Measurements from ENCODE around the gene MACROD2.

The MACROD2 gene

DNA sequence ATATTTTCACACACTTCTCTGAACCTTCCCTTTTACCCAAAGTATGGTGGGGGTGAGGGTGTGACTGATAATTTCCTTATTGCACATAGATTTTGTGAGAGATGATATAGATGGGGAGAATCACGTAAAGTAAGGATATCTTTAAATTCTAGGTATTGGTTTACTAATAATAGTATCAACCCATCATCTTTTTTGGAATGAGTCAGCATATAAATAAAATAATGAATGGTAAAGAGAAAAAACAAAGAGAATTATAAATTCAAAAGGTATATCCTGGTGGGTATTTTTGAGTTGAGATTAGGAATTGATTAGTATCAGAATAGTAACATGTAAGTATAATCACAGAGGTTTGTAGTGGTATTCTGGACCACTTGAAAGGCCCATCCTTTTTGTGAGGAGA is 56.1 kb downstream of the MACROD2 start:
- TF ChIP-seq ZBTB20 (tag by site-specific recombination; IDR thresholded peaks at IDR 0.05) (no peak), ZNF2 (tag by site-specific recombination; IDR thresholded peaks at IDR 0.05) (no peak), ZNF26 (tag by site-specific recombination; IDR thresholded peaks at IDR 0.05) (no peak), ZNF112 (tag by site-specific recombination; IDR thresholded peaks at IDR 0.05) (no peak), ZNF530 (tag by site-specific recombination; IDR thresholded peaks at IDR 0.05; ENCODE audit: low read depth) (no peak), ZNF626 (tag by site-specific recombination; IDR thresholded peaks at IDR 0.05) (no peak), KLF1 (tag by site-specific recombination; IDR thresholded peaks at IDR 0.05) (no peak)
- H3K9me3 ChIP-seq (ENCODE audit: control insufficient read depth, insufficient read depth, low read depth, low read length): no peaks in the 10 kb centered on the region
- POLR2A ChIA-PET: no interaction called here
- no peak overlapping the region for H3K27ac ChIP-seq (ENCODE audit: extremely low read depth, low read depth, low read length)
- H3K4me1 ChIP-seq (ENCODE audit: control insufficient read depth, insufficient read depth, low read length): no peaks in the 10 kb centered on the region
- CTCF ChIA-PET: interaction anchor here (0.9 kb wide), 1 partner anchor 263 kb away, joined by 4 read pairs; no protein-coding TSS in a partner anchor
- H3K36me3 ChIP-seq (ENCODE audit: control insufficient read depth in 2 of 2, insufficient read depth in 1 of 2, low read length in 2 of 2): no peaks in the 10 kb centered on the region
- H3K4me3 ChIP-seq (ENCODE audit: low read depth, low read length): no peak overlapping the region

- no peaks in the 10 kb centered on the region for H3K9me3 ChIP-seq (ENCODE audit: control insufficient read depth, insufficient read depth, low read depth, low read length)
- no peaks in the 10 kb centered on the region for H3K4me1 ChIP-seq (ENCODE audit: control insufficient read depth, insufficient read depth, low read length)
- no peak for TF ChIP-seq FEZF1 (tag by site-specific recombination; IDR thresholded peaks at IDR 0.05)
- peak; percentile 22; the same call in 1 of the 2 replicates for TF ChIP-seq CTCF (tag by site-specific recombination; IDR thresholded peaks at IDR 0.05)
- TF ChIP-seq ZNF654 (tag by site-specific recombination; IDR thresholded peaks at IDR 0.05; ENCODE audit: low read depth): peak; percentile 85
- no peaks in the 10 kb centered on the region for H3K36me3 ChIP-seq (ENCODE audit: control insufficient read depth in 2 of 2, insufficient read depth in 1 of 2, low read length in 2 of 2)
- no peak overlapping the region for H3K27ac ChIP-seq (ENCODE audit: extremely low read depth, low read depth, low read length)
- POLR2A ChIA-PET: no interaction called here
- CTCF ChIA-PET: interaction anchor here (0.6 to 5.2 kb wide), 15 partner anchors 9 to 721 kb away, joined by 3 to 63 read pairs (median 3); no protein-coding TSS in a partner anchor
- H3K4me3 ChIP-seq (ENCODE audit: low read depth, low read length): no peak overlapping the region
Measured at GRCh38 chr20:14055127-14055742, 59.9 kb downstream of the MACROD2 start.

GRCh38 chr20:14062171-14062570 is 66.9 kb downstream of the MACROD2 start:
- Histone ChIP-seq H3K4me1 (ENCODE audit: control insufficient read depth, insufficient read depth, low read length) (no peaks in the 10 kb centered on the region), H3K27ac (ENCODE audit: extremely low read depth, low read depth, low read length) (no peak overlapping the region), H3K9me3 (ENCODE audit: control insufficient read depth, insufficient read depth, low read depth, low read length) (no peaks in the 10 kb centered on the region), H3K36me3 (ENCODE audit: control insufficient read depth in 2 of 2, insufficient read depth in 1 of 2, low read length in 2 of 2) (no peaks in the 10 kb centered on the region), H3K4me3 (ENCODE audit: low read depth, low read length) (no peak overlapping the region)
- TF ChIP-seq MYNN (tag by site-specific recombination; IDR thresholded peaks at IDR 0.05; ENCODE audit: borderline replicate concordance): no peak
- no peak for TF ChIP-seq ZSCAN30 (tag by site-specific recombination; IDR thresholded peaks at IDR 0.05)
- no peak for TF ChIP-seq ZNF350 (tag by site-specific recombination; IDR thresholded peaks at IDR 0.05)
- TF ChIP-seq SP3 (tag by site-specific recombination; IDR thresholded peaks at IDR 0.05): no peak
- POLR2A ChIA-PET: interaction anchor here (0.6 kb wide), 1 partner anchor 41 kb away, joined by 3 read pairs; no protein-coding TSS in a partner anchor
- CTCF ChIA-PET: interaction anchor here (0.6 kb wide), 1 partner anchor 158 kb away, joined by 3 read pairs; no protein-coding TSS in a partner anchor

DNA sequence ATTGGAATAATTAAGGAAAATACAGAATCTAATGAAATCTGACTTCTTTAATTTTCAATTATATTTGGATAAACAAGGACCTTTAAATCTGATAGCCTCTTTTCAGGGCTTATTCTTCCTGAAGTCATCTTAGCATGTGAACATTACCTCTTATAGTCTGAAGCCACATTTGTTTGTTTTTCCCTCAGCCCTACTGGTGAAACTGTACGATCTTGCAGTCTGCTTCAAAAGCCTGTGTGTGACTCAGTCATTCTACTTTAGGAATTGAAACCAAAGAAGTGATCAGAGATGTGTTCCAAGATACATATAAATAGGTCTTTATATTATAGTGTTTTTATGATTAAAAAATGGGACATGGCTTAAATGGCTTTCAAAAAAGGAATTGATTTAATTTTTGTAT is 67.5 kb downstream of the MACROD2 start:
- POLR2A ChIA-PET: no interaction called here
- H3K27ac ChIP-seq (ENCODE audit: extremely low read depth, low read depth, low read length): no peak overlapping the region
- no peaks in the 10 kb centered on the region for H3K36me3 ChIP-seq (ENCODE audit: control insufficient read depth in 2 of 2, insufficient read depth in 1 of 2, low read length in 2 of 2)
- no peaks in the 10 kb centered on the region for H3K4me1 ChIP-seq (ENCODE audit: control insufficient read depth, insufficient read depth, low read length)
- CTCF ChIA-PET: no interaction called here
- H3K9me3 ChIP-seq (ENCODE audit: control insufficient read depth, insufficient read depth, low read depth, low read length): no peaks in the 10 kb centered on the region
- H3K4me3 ChIP-seq (ENCODE audit: low read depth, low read length): no peak overlapping the region
- TF ChIP-seq ZNF639 (tag by site-specific recombination; IDR thresholded peaks at IDR 0.05) (no peak), ZNF777 (tag by site-specific recombination; IDR thresholded peaks at IDR 0.05; ENCODE audit: borderline replicate concordance) (no peak), ZBTB26 (tag by site-specific recombination; optimal IDR thresholded peaks at IDR 0.05) (no peak), ZBTB6 (tag by site-specific recombination; IDR thresholded peaks at IDR 0.05) (no peak), ZNF394 (tag by site-specific recombination; IDR thresholded peaks at IDR 0.05; ENCODE audit: borderline replicate concordance) (no peak), ZNF514 (tag by site-specific recombination; IDR thresholded peaks at IDR 0.05) (no peak), GLI2 (tag by site-specific recombination; IDR thresholded peaks at IDR 0.05; ENCODE audit: borderline replicate concordance, low read depth) (no peak)
